HL-60 (cell line): ENCODE results near the gene RBFOX2.

ENCODE experiments used
- CTCF ChIP-seq: IDR thresholded peaks from one replicate; pipeline ENCODE4 v1.5.1; 2011; ENCODE audit warnings: low read length, control low read depth, inconsistent platforms; ENCODE audit not compliant: insufficient read depth
- GABPA ChIP-seq: IDR thresholded peaks from 2 replicates; pipeline ENCODE4 v1.6.1; 2012; ENCODE audit warnings: low read depth
- POLR2AphosphoS5 ChIP-seq: IDR thresholded peaks from 2 replicates; pipeline ENCODE4 v1.6.1; 2012; ENCODE audit warnings: low read depth
- REST ChIP-seq: IDR thresholded peaks from 2 replicates; pipeline ENCODE4 v1.6.1; 2012; ENCODE audit warnings: low read depth; ENCODE audit not compliant: insufficient replicate concordance

DNA sequence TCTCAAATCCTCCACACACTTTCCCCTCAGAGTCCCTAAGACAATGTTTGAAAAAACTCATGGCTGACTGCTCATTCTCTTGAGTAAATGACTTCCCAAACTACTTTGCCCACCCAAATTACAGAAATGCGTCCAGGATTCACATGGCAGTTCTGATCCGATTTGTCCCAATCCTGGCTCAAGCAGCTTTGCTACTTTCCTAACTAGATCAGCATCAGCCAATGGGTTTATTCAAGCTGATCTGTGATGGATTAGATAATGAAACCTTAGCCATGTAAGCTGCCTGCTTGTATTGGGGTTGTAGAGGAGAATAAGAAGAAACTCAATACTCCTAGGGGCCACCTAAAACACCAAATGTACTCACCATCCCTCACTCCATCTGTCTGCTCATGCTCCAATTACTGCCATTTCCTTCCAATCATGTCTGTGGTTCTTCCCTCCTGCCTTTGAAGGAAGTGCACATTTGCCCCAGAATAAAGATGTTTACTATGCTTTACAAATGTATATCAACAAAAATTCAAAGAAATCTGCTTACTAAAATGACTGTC, 6.9 kb downstream of the RBFOX2 start:
- TF ChIP-seq POLR2AphosphoS5 (no peak), CTCF (no peak), REST (no peak), GABPA (no peak)
